ENCODE data around the gene NCAPG.

Gene NCAPG

DNA sequence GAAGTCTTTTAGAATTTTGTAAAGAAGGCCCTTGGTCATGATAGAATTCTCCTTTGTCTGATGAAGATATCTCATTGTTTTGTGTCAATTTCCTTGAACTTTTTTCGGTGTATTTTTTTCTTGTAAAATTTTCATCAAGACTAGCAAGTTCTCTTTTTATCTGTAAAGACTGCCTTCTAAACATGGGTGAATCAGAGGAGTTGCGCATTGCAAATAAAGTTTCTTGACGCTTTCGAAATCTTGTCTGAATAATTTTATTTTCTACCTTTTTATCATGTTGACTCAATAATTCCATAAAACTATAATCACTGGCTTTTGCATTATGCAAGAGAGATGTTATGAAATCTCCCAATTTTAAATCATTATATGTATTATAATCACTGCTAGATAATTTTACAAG is 66.2 kb downstream of the NCAPG start:
- no peak for DNase-seq (ENCODE audit: low read depth)

DNA sequence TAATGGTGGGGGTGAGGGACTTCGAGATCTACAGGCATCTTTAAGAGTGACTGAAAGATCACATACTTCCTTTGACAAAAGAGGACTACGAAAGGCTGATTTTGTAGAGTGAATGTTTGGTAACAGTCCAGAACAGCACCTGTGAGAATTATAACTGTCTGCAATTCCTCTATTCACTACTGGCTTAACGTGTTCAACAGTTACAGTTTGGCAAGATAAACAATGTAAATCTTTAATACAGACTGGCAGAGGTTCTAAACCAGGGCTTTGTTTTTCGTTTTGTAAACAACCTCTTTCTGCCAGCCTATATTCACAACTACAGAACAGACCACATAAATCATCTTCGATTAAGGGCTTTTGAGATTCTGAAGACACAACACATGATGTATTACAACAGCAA is 66.9 kb downstream of the NCAPG start:
- DNase-seq (ENCODE audit: low read depth) = no peak

DNA sequence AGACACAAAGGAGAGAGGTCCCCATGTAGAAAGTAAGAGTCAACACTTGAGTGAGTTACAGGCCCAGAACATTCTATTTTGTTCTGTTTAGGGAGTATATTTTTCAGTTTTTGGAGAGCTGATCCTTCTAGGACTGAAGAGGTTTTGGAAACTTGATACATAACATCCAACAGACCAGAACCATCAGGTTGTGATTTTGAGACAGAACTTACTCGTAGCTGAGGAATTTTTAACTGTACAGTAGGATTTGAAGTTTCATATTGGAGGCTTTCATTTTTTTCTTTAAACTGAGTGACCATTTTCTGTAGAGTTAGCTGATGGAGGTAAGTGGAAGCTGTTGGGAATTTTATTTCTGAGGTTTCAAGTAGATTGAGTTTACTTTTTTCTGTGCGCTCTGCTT is 73.3 kb downstream of the NCAPG start:
- no peak for DNase-seq (ENCODE audit: low read depth)

DNA sequence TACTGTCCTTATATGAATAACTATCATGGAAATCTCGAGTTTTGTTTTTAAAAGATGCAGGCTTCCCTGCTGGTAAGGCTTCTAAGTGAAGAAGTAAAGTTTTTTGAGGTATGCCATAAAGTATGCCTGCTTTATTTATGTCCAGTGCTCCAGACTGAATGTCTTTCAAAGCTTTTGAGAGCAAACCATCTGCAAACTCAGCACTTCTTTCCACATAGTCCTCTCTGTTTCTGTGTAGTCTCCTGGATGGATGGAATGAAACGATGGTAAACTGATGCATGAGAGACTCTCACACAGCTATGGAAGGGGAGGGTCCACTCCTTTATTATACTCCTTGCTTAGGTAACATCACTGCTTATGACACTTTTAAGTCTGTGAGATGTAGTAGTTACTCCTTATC is 73.7 kb downstream of the NCAPG start:
- no peak for DNase-seq (ENCODE audit: low read depth)

DNA sequence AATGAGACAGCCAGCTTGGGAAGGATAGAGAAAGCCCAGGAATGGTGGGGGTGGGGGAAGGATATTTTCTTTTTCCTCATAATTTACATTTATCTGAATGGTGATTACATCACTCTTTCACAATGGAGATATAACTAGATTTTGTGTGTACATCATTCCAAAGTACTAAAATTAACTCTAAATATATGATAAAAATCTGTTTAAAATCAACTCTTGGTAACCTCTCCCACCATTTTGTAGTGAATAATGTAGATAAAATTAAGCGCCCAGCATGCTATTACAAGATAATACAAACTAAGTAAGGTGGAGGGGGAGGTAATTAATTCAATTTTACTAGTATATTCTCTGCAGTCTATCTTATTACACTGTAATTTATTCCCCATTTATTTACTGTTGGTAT is 78.9 kb downstream of the NCAPG start:
- DNase-seq (ENCODE audit: low read depth) = no peak

DNA sequence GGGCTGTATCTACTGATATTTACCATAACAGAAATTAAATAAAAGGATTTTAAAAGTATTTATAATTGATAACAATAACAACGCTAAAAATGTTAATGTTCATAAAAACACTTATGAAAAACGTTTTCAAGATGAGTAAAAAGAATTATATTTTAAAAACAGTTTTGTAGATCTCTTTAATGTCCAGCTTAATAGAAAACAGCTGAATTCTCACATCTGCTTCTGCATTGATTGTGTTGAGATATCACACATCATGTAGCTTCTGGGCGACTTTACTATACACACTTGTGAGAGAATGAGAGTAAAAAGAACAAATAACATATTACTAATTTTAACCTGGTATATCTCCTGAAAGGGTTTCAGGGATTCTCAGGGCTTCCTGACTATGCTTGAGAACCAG is 83.6 kb downstream of the NCAPG start:
- DNase-seq (ENCODE audit: low read depth) = no peak

Data from stimulated activated CD8-positive, alpha-beta memory T cell treated with anti-CD3 and anti-CD28 coated beads, Interleukin-12 subunit alpha, Interleukin-12 subunit beta, amount 100 ng/mL, for 1 hour (primary cell).